IMR-90 (cell line): Measurements from ENCODE around the gene MEF2C. TPM values are rescaled to one million over a fixed set of nuclear protein-coding genes. Genes with fewer than 3 reads are reported as not detected.

ENCODE experiments used
- ATAC-seq: fragments of 200-7000 bp; cut with Tn5 transposase; 2 replicates; pipeline ENCODE4 v1.9.1; 2020; ENCODE audit warnings: low read depth, mild to moderate bottlenecking, moderate library complexity
- BruUV-seq: library from RNA; stranded (reverse); fragments of 400-500 nt; replicated peaks from 2 replicates; lab custom pipeline; 2021; lab: Mats Ljungman, UMichigan
- CTCF ChIA-PET: fragments of 300-600 bp; formaldehyde crosslinking; extraction: SDS; loops from one replicate; lab custom pipeline; 2021; ENCODE audit warnings: antibody characterized with exemption; lab: Yijun Ruan, JAX
- POLR2A ChIA-PET: fragments of 300-600 bp; sonication (Branson Sonifier 250); formaldehyde crosslinking; loops from one replicate; lab custom pipeline; 2022; ENCODE audit warnings: antibody characterized with exemption; ENCODE audit not compliant: unreplicated experiment; lab: Charles Lee
- DNase-seq: peaks from one replicate; pipeline ENCODE4 v3.0.0; 2013
- H2AFZ ChIP-seq: replicated peaks from 2 replicates; pipeline ENCODE3; 2013; ENCODE audit warnings: low read length, mild to moderate bottlenecking; ENCODE audit not compliant: poor library complexity
- H2AK5ac ChIP-seq: 2 replicates; pipeline ENCODE4 v1.6.1; 2013; ENCODE audit warnings: low read depth, low read length, inconsistent platforms
- H2AK9ac ChIP-seq: replicated peaks from 2 replicates; pipeline ENCODE3; 2013; ENCODE audit warnings: mild to moderate bottlenecking, low read depth, low read length, moderate library complexity; ENCODE audit not compliant: poor library complexity
- H2BK120ac ChIP-seq: 2 replicates; pipeline ENCODE4 v1.6.1; 2013; ENCODE audit warnings: low read depth, low read length, inconsistent platforms
- H2BK15ac ChIP-seq: 3 replicates; pipeline ENCODE4 v1.6.1; 2013; ENCODE audit warnings: low read depth, low read length, inconsistent platforms
- H2BK20ac ChIP-seq: 2 replicates; pipeline ENCODE4 v1.6.1; 2013; ENCODE audit warnings: low read depth, mild to moderate bottlenecking, inconsistent platforms, low read length, moderate library complexity
- H2BK5ac ChIP-seq: 2 replicates; pipeline ENCODE4 v1.6.1; 2013; ENCODE audit warnings: mild to moderate bottlenecking, low read depth, low read length, inconsistent platforms; ENCODE audit not compliant: poor library complexity, severe bottlenecking
- H3K14ac ChIP-seq: replicated peaks from 2 replicates; pipeline ENCODE4 v1.6.1; 2013; ENCODE audit warnings: low read depth, low read length, inconsistent platforms
- H3K18ac ChIP-seq: 2 replicates; pipeline ENCODE4 v1.6.1; 2013; ENCODE audit warnings: low read depth, low read length, control low read depth
- H3K23ac ChIP-seq: 2 replicates; pipeline ENCODE4 v1.6.1; 2013; ENCODE audit warnings: low read depth, low read length, inconsistent platforms
- H3K27ac ChIP-seq: 2 replicates; pipeline ENCODE4 v1.5.1; 2013; ENCODE audit warnings: mild to moderate bottlenecking, control low read depth, low read length; ENCODE audit not compliant: insufficient read depth
- H3K27me3 ChIP-seq: 2 replicates; pipeline ENCODE4 v1.6.1; 2013; ENCODE audit warnings: low read length; ENCODE audit not compliant: control insufficient read depth, insufficient read depth
- H3K36me3 ChIP-seq: 2 replicates; pipeline ENCODE4 v1.6.1; 2013; ENCODE audit warnings: low read length, mixed read lengths; ENCODE audit not compliant: control insufficient read depth, insufficient read depth
- H3K4ac ChIP-seq: 2 replicates; pipeline ENCODE4 v1.6.1; 2013; ENCODE audit warnings: low read depth, low read length, inconsistent platforms
- H3K4me1 ChIP-seq: 2 replicates; pipeline ENCODE4 v1.6.1; 2013; ENCODE audit warnings: low read length, mixed read lengths; ENCODE audit not compliant: control insufficient read depth, insufficient read depth
- H3K4me2 ChIP-seq: 2 replicates; pipeline ENCODE4 v1.6.1; 2013; ENCODE audit warnings: low read depth, mild to moderate bottlenecking, control low read depth, low read length, moderate library complexity
- H3K4me3 ChIP-seq: 2 replicates; pipeline ENCODE4 v1.5.1; 2013; ENCODE audit warnings: low read depth, mild to moderate bottlenecking, control low read depth, low read length, moderate library complexity; ENCODE audit not compliant: insufficient read depth
- H3K56ac ChIP-seq: 2 replicates; pipeline ENCODE4 v1.6.1; 2013; ENCODE audit warnings: low read length, inconsistent platforms; ENCODE audit not compliant: insufficient read depth; ENCODE audit errors: extremely low read depth
- H3K79me1 ChIP-seq, 2 experiments: 2 replicates each; pipeline ENCODE4 v1.6.1; 2013; ENCODE audit warnings: low read length in 2 of 2, inconsistent platforms in 1 of 2, low read depth in 1 of 2
- H3K9ac ChIP-seq: 2 replicates; pipeline ENCODE4 v1.6.1; 2013; ENCODE audit warnings: low read depth, low read length, control low read depth
- H3K9me1 ChIP-seq: 2 replicates; pipeline ENCODE4 v1.6.1; 2013; ENCODE audit warnings: low read length, inconsistent platforms; ENCODE audit not compliant: insufficient read depth
- H3K9me3 ChIP-seq: 2 replicates; pipeline ENCODE4 v1.6.1; 2013; ENCODE audit warnings: low read length; ENCODE audit not compliant: control insufficient read depth, insufficient read depth
- H4K20me1 ChIP-seq: 2 replicates; pipeline ENCODE4 v1.6.1; 2013; ENCODE audit warnings: low read length, inconsistent platforms; ENCODE audit not compliant: insufficient read depth
- H4K5ac ChIP-seq: 2 replicates; pipeline ENCODE4 v1.6.1; 2013; ENCODE audit warnings: mild to moderate bottlenecking, low read depth, low read length, control low read depth
- H4K8ac ChIP-seq, 2 experiments: 2 replicates each; pipeline ENCODE4 v1.6.1; 2013; ENCODE audit warnings: low read depth in 2 of 2, low read length in 2 of 2, control low read depth in 1 of 2, inconsistent platforms in 1 of 2
- H4K91ac ChIP-seq: 2 replicates; pipeline ENCODE4 v1.6.1; 2013; ENCODE audit warnings: low read depth, low read length, inconsistent platforms; ENCODE audit not compliant: insufficient read depth
- BHLHE40 ChIP-seq: fragments of 150-350 bp; IDR thresholded peaks from 2 replicates; pipeline ENCODE4 v1.6.1; 2016; ENCODE audit warnings: mild to moderate bottlenecking, low read depth, low read length
- CHD1 ChIP-seq: IDR thresholded peaks from 2 replicates; pipeline ENCODE4 v1.6.1; 2012; ENCODE audit warnings: low read depth, low read length, improper control_type of control experiment
- FOS ChIP-seq: fragments of 150-350 bp; IDR thresholded peaks from 2 replicates; pipeline ENCODE4 v1.6.1; 2016; ENCODE audit warnings: low read depth, low read length
- MAFK ChIP-seq: IDR thresholded peaks from 2 replicates; pipeline ENCODE4 v1.6.1; 2012; ENCODE audit warnings: low read depth, low read length, improper control_type of control experiment
- NFE2L2 ChIP-seq: fragments of 150-350 bp; IDR thresholded peaks from 2 replicates; pipeline ENCODE4 v1.6.1; 2016; ENCODE audit warnings: low read depth, mild to moderate bottlenecking, low read length
- SMC3 ChIP-seq: fragments of 150-350 bp; IDR thresholded peaks from 2 replicates; pipeline ENCODE4 v1.6.1; 2016; ENCODE audit warnings: low read depth, mild to moderate bottlenecking, antibody characterized with exemption, low read length, moderate library complexity
- USF2 ChIP-seq: fragments of 150-350 bp; IDR thresholded peaks from 2 replicates; pipeline ENCODE4 v1.6.1; 2017; ENCODE audit warnings: mild to moderate bottlenecking, antibody characterized with exemption, low read length, low read depth
- WGBS, 2 experiments: methylation state at CpG; one replicate each; pipeline versions ENCODE4 v1.1.5 to v1.1.7; 2013; ENCODE audit warnings: missing lambda C conversion rate in 2 of 2; ENCODE audit not compliant: insufficient read length in 1 of 2; ENCODE audit errors: extremely low coverage in 2 of 2; 5-methylcytosine and 5-hydroxymethylcytosine counted together
- dilution Hi-C: fragments of 300-500 bp; cut with HindIII; formaldehyde crosslinking; loops from one replicate; pipeline ENCODE4 v1.14.3; 2018; ENCODE audit warnings: low sequenced_read_pairs; ENCODE audit not compliant: unreplicated experiment
- in situ Hi-C: fragments of 300-500 bp; cut with MboI; formaldehyde crosslinking; loops from 3 replicates; pipeline ENCODE4 v1.14.3; 2019; ENCODE audit warnings: low sequenced_read_pairs, inconsistent platforms, mixed read lengths
- intact Hi-C: fragments of 100-400 bp; cut with micrococcal nuclease; formaldehyde crosslinking; loops from 2 replicates; pipeline ENCODE4 v1.10.0; 2022
- polyA plus RNA-seq, 3 experiments: library from polyadenylated mRNA; depleted of rRNA; stranded (reverse); fragments of >200 nt; gene quantifications; 2 replicates each; pipeline ENCODE4 v1.2.3, GENCODE V29; 2012; ENCODE audit warnings: low replicate concordance in 1 of 3
- total RNA-seq: library from RNA; depleted of rRNA; stranded (reverse); fragments of >200 nt; gene quantifications from 2 replicates; pipeline ENCODE4 v1.2.3, GENCODE V29; 2012

Gene MEF2C
- total and polyA plus RNA-seq, 2 of the 4 experiments (the other 2 are of a cell fraction): 1.5 to 6.8 TPM

GRCh38 chr5:88679638-88680037 is 203.3 kb downstream of the MEF2C start:
- H2BK15ac ChIP-seq: no peak overlapping the region
- H3K18ac ChIP-seq: no peak overlapping the region
- H3K9me3 ChIP-seq: peaks cover 8% of the 10 kb centered on the region
- H2BK5ac ChIP-seq: no peak overlapping the region
- no peak overlapping the region for H3K56ac ChIP-seq
- no TSS peak for BruUV-seq
- no peak overlapping the region for H3K23ac ChIP-seq
- peaks cover 2% of the 10 kb centered on the region; the same call in 1 of the 2 replicates for H3K4me1 ChIP-seq
- H3K9me1 ChIP-seq: no peaks in the 10 kb centered on the region
- WGBS, 2 experiments: no CpG with 5 or more reads among the region's 14 CpGs
- no peak overlapping the region for H2AK9ac ChIP-seq
- H3K36me3 ChIP-seq: no peaks in the 10 kb centered on the region
- no peak overlapping the region for H2AK5ac ChIP-seq
- no peak overlapping the region for H2BK120ac ChIP-seq
- H4K91ac ChIP-seq: no peak overlapping the region
- H3K4ac ChIP-seq: no peak overlapping the region
- intact Hi-C loops: loop anchor here (1.0 kb wide), 2 partner anchors 538 to 898 kb away; no protein-coding TSS in a partner anchor
- H3K79me1 ChIP-seq: no peaks in the 10 kb centered on the region
- CTCF ChIA-PET: interaction anchor here (0.9 to 4.3 kb wide), 5 partner anchors 11 to 899 kb away, joined by 3 to 26 read pairs (median 5); no protein-coding TSS in a partner anchor
- no peak overlapping the region for H3K9ac ChIP-seq
- H3K4me2 ChIP-seq: no peak overlapping the region
- no peak overlapping the region for H4K5ac ChIP-seq
- no peak for ATAC-seq
- H2AFZ ChIP-seq: no peak overlapping the region
- H3K27ac ChIP-seq: no peak overlapping the region
- H4K8ac ChIP-seq: no peak overlapping the region
- no peak overlapping the region for H2BK20ac ChIP-seq
- no peak overlapping the region for H3K4me3 ChIP-seq
- H3K14ac ChIP-seq: no peak overlapping the region
- in situ Hi-C loops: loop anchor here (10.0 kb wide), 2 partner anchors 895 to 1255 kb away; no protein-coding TSS in a partner anchor
- peaks cover 77% of the 10 kb centered on the region for H3K27me3 ChIP-seq
- H4K20me1 ChIP-seq: no peaks in the 10 kb centered on the region; the same call in 1 of the 2 replicates
- TF ChIP-seq BHLHE40 (no peak), SMC3 (no peak), USF2 (no peak), MAFK (no peak), FOS (no peak), NFE2L2 (no peak), CHD1 (no peak)
- no peak for DNase-seq
- dilution Hi-C loops: no loop called here
- POLR2A ChIA-PET: no interaction called here
